ENCODE results near the gene MARCHF4. TPM values are rescaled to one million over a fixed set of nuclear protein-coding genes. Genes with fewer than 3 reads are reported as not detected.
A peak's percentile ranks its signal among the peaks of the same experiment; 100 is the strongest.

MARCHF4 gene
- total and polyA plus RNA-seq, 2 of the 4 experiments (the other 2 are of a cell fraction) = 2.3 to 12.0 TPM

- TF ChIP-seq MAZ (IDR thresholded peaks at IDR 0.05; ENCODE audit: borderline replicate concordance, low read depth, low read length) = no peak
Measured at GRCh38 chr2:216343221-216343980, 28.9 kb downstream of the MARCHF4 start (continued).

- H2BK15ac ChIP-seq (ENCODE audit: low read depth, low read length) = peak overlapping the region; percentile 86; the same call in 2 of the 3 replicates
- H2BK5ac ChIP-seq (ENCODE audit: low read depth, low read length, poor library complexity, severe bottlenecking) = peak overlapping the region; percentile 73
- no peaks in the 10 kb centered on the region for H3K9me3 ChIP-seq (ENCODE audit: control insufficient read depth, insufficient read depth, low read length)
- peak overlapping the region; percentile 91 for H4K91ac ChIP-seq (ENCODE audit: insufficient read depth, low read depth, low read length)
- in situ Hi-C loops (cut with MboI; ENCODE audit: low sequenced_read_pairs) (no loop called here), intact Hi-C loops (cut with micrococcal nuclease) (no loop called here), dilution Hi-C loops (cut with HindIII; ENCODE audit: low sequenced_read_pairs, unreplicated experiment) (no loop called here)
- ATAC-seq (ENCODE audit: low read depth) (peak; percentile 22), DNase-seq (peak; percentile 71)
- no peaks in the 10 kb centered on the region for H3K27me3 ChIP-seq (ENCODE audit: control insufficient read depth, insufficient read depth, low read length)
- peak overlapping the region; percentile 29; the same call in 1 of the 2 replicates for H3K9ac ChIP-seq (ENCODE audit: low read depth, low read length)
- H3K18ac ChIP-seq (ENCODE audit: low read depth, low read length) = peak overlapping the region; percentile 76
- peak overlapping the region; percentile 92 to 95; a peak in 3 of 4 replicates for H4K8ac ChIP-seq (ENCODE audit: low read depth in 2 of 2, low read length in 2 of 2)
- ChIA-PET POLR2A (ENCODE audit: unreplicated experiment) (no interaction called here), CTCF (no interaction called here)
- peaks cover 42% of the 10 kb centered on the region for H3K9me1 ChIP-seq (ENCODE audit: insufficient read depth, low read length)
- H3K4me2 ChIP-seq (ENCODE audit: low read depth, low read length) = 0 out of 2 replicates have a peak overlapping the region, but pooled peaks have one; percentile 4
- H4K5ac ChIP-seq (ENCODE audit: low read depth, low read length) = peak overlapping the region; percentile 57
- H2BK20ac ChIP-seq (ENCODE audit: low read depth, low read length) = peak overlapping the region; percentile 9; the same call in 1 of the 2 replicates
- no peak overlapping the region; the same call in 1 of the 2 replicates for H3K56ac ChIP-seq (ENCODE audit: extremely low read depth, insufficient read depth, low read length)
- peak overlapping the region; percentile 96 for H3K4ac ChIP-seq (ENCODE audit: low read depth, low read length)
- no peak for TF ChIP-seq CHD1 (IDR thresholded peaks at IDR 0.05; ENCODE audit: low read depth, low read length)
- no peak for TF ChIP-seq MAFK (IDR thresholded peaks at IDR 0.05; ENCODE audit: low read depth, low read length)
- TF ChIP-seq CEBPB (IDR thresholded peaks at IDR 0.05; ENCODE audit: low read depth, low read length) = no peak
- 0 out of 2 replicates have a peak, but pooled peaks have one; percentile 30 for TF ChIP-seq BHLHE40 (IDR thresholded peaks at IDR 0.05; ENCODE audit: low read depth, low read length)
- no peak for TF ChIP-seq POLR2A (IDR thresholded peaks at IDR 0.05; ENCODE audit: low read depth, low read length)
- TF ChIP-seq FOS (IDR thresholded peaks at IDR 0.05; ENCODE audit: low read depth, low read length) = no peak
- no peak for TF ChIP-seq RAD21 (IDR thresholded peaks at IDR 0.05; ENCODE audit: low read length)
- TF ChIP-seq NFE2L2 (IDR thresholded peaks at IDR 0.05; ENCODE audit: low read depth, low read length) = no peak
- H2BK120ac ChIP-seq (ENCODE audit: low read depth, low read length) = peak overlapping the region; percentile 93
- no peaks in the 10 kb centered on the region; the same call in 1 of the 2 replicates for H4K20me1 ChIP-seq (ENCODE audit: insufficient read depth, low read length)
- H3K14ac ChIP-seq (replicated peaks; ENCODE audit: low read depth, low read length) = peak overlapping the region; percentile 88
- no CpG with 5 or more reads among the region's 3 CpGs for WGBS, 2 experiments (ENCODE audit: extremely low coverage in 2 of 2, insufficient read length in 1 of 2)
- peak overlapping the region; percentile 54 for H2AK5ac ChIP-seq (ENCODE audit: low read depth, low read length)
- peak overlapping the region; percentile 80 for H3K23ac ChIP-seq (ENCODE audit: low read depth, low read length)
- no peak overlapping the region for H3K4me3 ChIP-seq (ENCODE audit: insufficient read depth, low read depth, low read length)
- peak overlapping the region; percentile 81 for H2AFZ ChIP-seq (replicated peaks; ENCODE audit: low read length, poor library complexity)
- H3K79me1 ChIP-seq (ENCODE audit: low read depth in 1 of 2, low read length in 2 of 2) = peaks cover 43 to 79% of the 10 kb centered on the region in 2 experiments
- no peaks in the 10 kb centered on the region for H3K36me3 ChIP-seq (ENCODE audit: control insufficient read depth, insufficient read depth, low read length)
- H3K27ac ChIP-seq (ENCODE audit: insufficient read depth, low read length) = peak overlapping the region; percentile 83
- H3K4me1 ChIP-seq (ENCODE audit: control insufficient read depth, insufficient read depth, low read length) = peaks cover 33% of the 10 kb centered on the region
- H2AK9ac ChIP-seq (replicated peaks; ENCODE audit: low read depth, low read length, poor library complexity) = peak overlapping the region; percentile 92
- BruUV-seq (replicated peaks) = no TSS peak
Measured at GRCh38 chr2:216341121-216341520, 31.2 kb downstream of the MARCHF4 start.

All from IMR-90 (cell line).